IgD-negative memory B cell (primary cell): Measurements from ENCODE around the gene PRTFDC1. TPM values are rescaled to one million over a fixed set of nuclear protein-coding genes. Genes with fewer than 3 reads are reported as not detected.

Experiments used
- H3K27ac Mint-ChIP-seq, 3 donors: one replicate each; pipeline ENCODE4 v1.8.0; 2020 to 2022; ENCODE audit warnings: mild to moderate bottlenecking in 3 of 3, mixed read lengths in 3 of 3, moderate library complexity in 1 of 3
- H3K27me3 Mint-ChIP-seq: one replicate; pipeline ENCODE4 v1.8.0; 2021; ENCODE audit warnings: mixed read lengths
- H3K36me3 Mint-ChIP-seq: one replicate; pipeline ENCODE4 v1.8.0; 2020; ENCODE audit warnings: mild to moderate bottlenecking, mixed read lengths
- H3K4me1 Mint-ChIP-seq, 3 donors: one replicate each; pipeline ENCODE4 v1.8.0; 2020 to 2022; ENCODE audit warnings: mixed read lengths in 3 of 3, mild to moderate bottlenecking in 1 of 3
- H3K4me3 Mint-ChIP-seq, 4 donors: one replicate each; pipeline ENCODE4 v1.8.0; 2020 to 2022; ENCODE audit warnings: mild to moderate bottlenecking in 4 of 4, mixed read lengths in 4 of 4, moderate library complexity in 3 of 4
- H3K9me3 Mint-ChIP-seq, 3 donors: one replicate each; pipeline ENCODE4 v1.8.0; 2020 to 2021; ENCODE audit warnings: mixed read lengths in 3 of 3, mild to moderate bottlenecking in 1 of 3
- polyA plus RNA-seq: library from polyadenylated mRNA; unstranded; fragments of 300-500 nt; fragmentation: Illumina TruSeq; gene quantifications from one replicate; pipeline ENCODE4 v1.2.3, GENCODE V29; 2021

The PRTFDC1 gene
- polyA plus RNA-seq, 1 donor from 2014 or later: not detected

- H3K36me3 Mint-ChIP-seq: peaks cover 1% of the 10 kb centered on the region
- no peaks in the 10 kb centered on the region for H3K9me3 Mint-ChIP-seq
- no peaks in the 10 kb centered on the region for H3K27me3 Mint-ChIP-seq
- H3K4me1 Mint-ChIP-seq: peaks cover 0 to 8% (median 4%) of the 10 kb centered on the region in 3 donors
- H3K4me3 Mint-ChIP-seq: no peak overlapping the region
- H3K27ac Mint-ChIP-seq: no peak overlapping the region
Observed at GRCh38 chr10:24821986-24822385, 130.4 kb downstream of the PRTFDC1 start.

- no peak overlapping the region for H3K27ac Mint-ChIP-seq
Observed at GRCh38 chr10:24816868-24817396, 135.5 kb downstream of the PRTFDC1 start.

GRCh38 chr10:24814568-24815313 is 137.7 kb downstream of the PRTFDC1 start:
- peaks cover 2% of the 10 kb centered on the region for H3K36me3 Mint-ChIP-seq
- no peaks in the 10 kb centered on the region for H3K4me1 Mint-ChIP-seq
- H3K9me3 Mint-ChIP-seq: peaks cover 0 to 2% (median 0%) of the 10 kb centered on the region in 3 donors
- H3K27ac Mint-ChIP-seq: no peak overlapping the region
- no peaks in the 10 kb centered on the region for H3K27me3 Mint-ChIP-seq
- no peak overlapping the region for H3K4me3 Mint-ChIP-seq

More at GRCh38 chr10:24816868-24817396, 135.5 kb downstream of the PRTFDC1 start:
- Mint-ChIP-seq H3K9me3 (peaks cover 0 to 2% (median 0%) of the 10 kb centered on the region in 3 donors), H3K4me3 (no peak overlapping the region), H3K27me3 (no peaks in the 10 kb centered on the region), H3K4me1 (peaks cover 0 to 4% (median 0%) of the 10 kb centered on the region in 3 donors), H3K36me3 (peaks cover 2% of the 10 kb centered on the region)

- no peak overlapping the region for H3K4me3 Mint-ChIP-seq
- no peak overlapping the region for H3K27ac Mint-ChIP-seq
- peaks cover 2% of the 10 kb centered on the region for H3K36me3 Mint-ChIP-seq
- no peaks in the 10 kb centered on the region for H3K4me1 Mint-ChIP-seq
- peaks cover 0 to 2% (median 0%) of the 10 kb centered on the region in 3 donors for H3K9me3 Mint-ChIP-seq
- H3K27me3 Mint-ChIP-seq: no peaks in the 10 kb centered on the region
Observed at GRCh38 chr10:24813856-24814255, 138.6 kb downstream of the PRTFDC1 start.

GRCh38 chr10:24806262-24806661 is 146.1 kb downstream of the PRTFDC1 start:
- H3K36me3 Mint-ChIP-seq: no peaks in the 10 kb centered on the region
- H3K9me3 Mint-ChIP-seq: no peaks in the 10 kb centered on the region
- H3K27ac Mint-ChIP-seq: peak overlapping the region in 1 of 3 donors; percentile 77
- H3K27me3 Mint-ChIP-seq: peaks cover 4% of the 10 kb centered on the region
- no peak overlapping the region for H3K4me3 Mint-ChIP-seq
- no peaks in the 10 kb centered on the region for H3K4me1 Mint-ChIP-seq

- Mint-ChIP-seq H3K4me3 (no peak overlapping the region), H3K27me3 (peaks cover 4% of the 10 kb centered on the region), H3K27ac (no peak overlapping the region), H3K9me3 (no peaks in the 10 kb centered on the region), H3K36me3 (peaks cover 3% of the 10 kb centered on the region), H3K4me1 (no peaks in the 10 kb centered on the region)
Observed at GRCh38 chr10:24804956-24805355, 147.4 kb downstream of the PRTFDC1 start.

- Mint-ChIP-seq H3K4me3 (no peak overlapping the region), H3K27ac (no peak overlapping the region), H3K36me3 (peaks cover 3% of the 10 kb centered on the region), H3K27me3 (peaks cover 4% of the 10 kb centered on the region), H3K9me3 (no peaks in the 10 kb centered on the region), H3K4me1 (no peaks in the 10 kb centered on the region)
Observed at GRCh38 chr10:24804392-24804791, 148.0 kb downstream of the PRTFDC1 start.

- Mint-ChIP-seq H3K9me3 (no peaks in the 10 kb centered on the region), H3K27ac (no peak overlapping the region), H3K27me3 (peaks cover 4% of the 10 kb centered on the region), H3K4me3 (no peak overlapping the region), H3K4me1 (no peaks in the 10 kb centered on the region), H3K36me3 (peaks cover 3% of the 10 kb centered on the region)
Observed at GRCh38 chr10:24802378-24802777, 150.0 kb downstream of the PRTFDC1 start.

- Mint-ChIP-seq H3K4me1 (no peaks in the 10 kb centered on the region), H3K4me3 (no peak overlapping the region), H3K36me3 (peaks cover 3% of the 10 kb centered on the region), H3K27me3 (peaks cover 4% of the 10 kb centered on the region), H3K27ac (no peak overlapping the region), H3K9me3 (no peaks in the 10 kb centered on the region)
Observed at GRCh38 chr10:24800861-24801260, 151.5 kb downstream of the PRTFDC1 start.

Other genes with a start within 250 kb of the PRTFDC1 start
- 1.4 TPM for gene ARHGAP21, start 228.7 kb downstream of the PRTFDC1 start, polyA plus RNA-seq
- 2.7 TPM for gene ENKUR, start 63.6 kb upstream of the PRTFDC1 start, polyA plus RNA-seq
- gene THNSL1, start 64.0 kb upstream of the PRTFDC1 start, polyA plus RNA-seq: 5.0 TPM
- gene GPR158, start 222.4 kb upstream of the PRTFDC1 start, polyA plus RNA-seq: not detected